GM12878 (cell line): ENCODE data around the gene SNTA1. TPM values are rescaled to one million over a fixed set of nuclear protein-coding genes. Genes with fewer than 3 reads are reported as not detected.

ENCODE experiments used
- ATAC-seq: fragments of 200-7000 bp; cut with Tn5 transposase; 3 replicates; pipeline ENCODE4 v1.9.1; 2020; ENCODE audit warnings: mild to moderate bottlenecking, moderate library complexity
- BruUV-seq: library from RNA; stranded (reverse); fragments of 400-500 nt; replicated peaks from 2 replicates; lab custom pipeline; 2021; lab: Mats Ljungman, UMichigan
- CTCF ChIA-PET: fragments of 300-600 bp; sonication (Branson Sonifier 250); formaldehyde crosslinking; extraction: SDS; loops from one replicate; lab custom pipeline; 2021; ENCODE audit warnings: inconsistent platforms; lab: Yijun Ruan, JAX
- POLR2A ChIA-PET: fragments of 350-600 bp; formaldehyde crosslinking; extraction: SDS; loops from one replicate; lab custom pipeline; 2021; ENCODE audit warnings: inconsistent platforms; lab: Charles Lee
- RAD21 ChIA-PET: fragments of 300-600 bp; sonication (Branson Sonifier 250); formaldehyde crosslinking; loops from one replicate; lab custom pipeline; 2023; ENCODE audit warnings: antibody characterized with exemption; ENCODE audit not compliant: unreplicated experiment; lab: Charles Lee
- SMC1A ChIA-PET: fragments of 300-600 bp; sonication (Branson Sonifier 250); formaldehyde crosslinking; loops from one replicate; lab custom pipeline; 2023; ENCODE audit not compliant: unreplicated experiment, uncharacterized antibody; lab: Charles Lee
- DNase-seq: peaks from one replicate; pipeline ENCODE4 v3.0.0-alpha.2; 2011; ENCODE audit warnings: low read depth, low spot score
- FAIRE-seq: peaks from 3 replicates; lab custom pipeline; 2011; peaks lifted over from hg19 to GRCh38; lab: Jason Lieb, UNC
- H2AFZ ChIP-seq: 2 replicates; pipeline ENCODE4 v1.6.0; 2011; ENCODE audit warnings: low read depth, low read length, control low read depth; ENCODE audit not compliant: control insufficient read depth
- H3K27ac ChIP-seq: 2 replicates; pipeline ENCODE4 v1.5.1; 2011; ENCODE audit warnings: control low read depth; ENCODE audit not compliant: control insufficient read depth, insufficient read depth
- H3K27me3 ChIP-seq, 2 experiments: replicated peaks in 1 of 2; 2 replicates each; pipeline versions ENCODE4 v1.6.0 to v1.6.1; 2011; ENCODE audit warnings: low read length in 1 of 2; ENCODE audit not compliant: control insufficient read depth in 2 of 2, insufficient read depth in 2 of 2
- H3K36me3 ChIP-seq, 2 experiments: 2 replicates each; pipeline ENCODE4 v1.5.1; 2011; ENCODE audit warnings: low read length in 1 of 2; ENCODE audit not compliant: control insufficient read depth in 2 of 2, insufficient read depth in 2 of 2
- H3K4me1 ChIP-seq: 2 replicates; pipeline ENCODE4 v1.6.1; 2011; ENCODE audit warnings: mild to moderate bottlenecking, low read length, moderate library complexity, mixed read lengths; ENCODE audit not compliant: control insufficient read depth, insufficient read depth
- H3K4me2 ChIP-seq: 2 replicates; pipeline ENCODE4 v1.6.0; 2011; ENCODE audit warnings: control low read depth; ENCODE audit not compliant: control insufficient read depth, insufficient read depth
- H3K4me3 ChIP-seq: fragments of 200-600 bp; sonication (generic); 2 replicates; pipeline ENCODE4 v1.5.1; 2016
- H3K79me2 ChIP-seq: 2 replicates; pipeline ENCODE4 v1.6.0; 2011; ENCODE audit warnings: low read length; ENCODE audit not compliant: control insufficient read depth, insufficient read depth
- H3K9ac ChIP-seq: 2 replicates; pipeline ENCODE4 v1.8.0; 2011; ENCODE audit warnings: low read length, control low read depth, mixed read lengths; ENCODE audit not compliant: control insufficient read depth, insufficient read depth
- H3K9me3 ChIP-seq: replicated peaks from 3 replicates; pipeline ENCODE4 v1.5.1; 2011; ENCODE audit warnings: mild to moderate bottlenecking, low read length; ENCODE audit not compliant: control insufficient read depth, insufficient read depth
- H4K20me1 ChIP-seq: 2 replicates; pipeline ENCODE4 v1.6.0; 2011; ENCODE audit not compliant: control insufficient read depth, insufficient read depth
- FOXM1 ChIP-seq: IDR thresholded peaks from 2 replicates; pipeline ENCODE4 v1.6.1; 2012; ENCODE audit warnings: low read depth, mild to moderate bottlenecking, inconsistent platforms, low read length, moderate library complexity
- IRF4 ChIP-seq: IDR thresholded peaks from 2 replicates; pipeline ENCODE4 v1.6.1; 2011; ENCODE audit warnings: low read depth, low read length
- NR2C2 ChIP-seq: IDR thresholded peaks from 2 replicates; pipeline ENCODE4 v1.6.1; 2011; ENCODE audit warnings: borderline replicate concordance, low read depth; ENCODE audit not compliant: control insufficient read depth, insufficient read length
- PAX8 ChIP-seq: fragments of 450-650 bp; IDR thresholded peaks from 2 replicates; pipeline ENCODE4 v1.6.1; 2017; ENCODE audit warnings: mild to moderate bottlenecking, moderate library complexity
- SKIL ChIP-seq: fragments of 450-650 bp; IDR thresholded peaks from 2 replicates; pipeline ENCODE4 v1.6.1; 2017; ENCODE audit warnings: mild to moderate bottlenecking, low read depth, inconsistent platforms; ENCODE audit not compliant: poor library complexity, severe bottlenecking
- SPI1 ChIP-seq: IDR thresholded peaks from 2 replicates; pipeline ENCODE4 v1.6.1; 2011; ENCODE audit warnings: low read depth, mild to moderate bottlenecking, low read length, moderate library complexity, borderline replicate concordance; ENCODE audit not compliant: insufficient read depth
- YY1 ChIP-seq: IDR thresholded peaks from 2 replicates; pipeline ENCODE4 v1.6.1; 2011; ENCODE audit warnings: low read depth, mild to moderate bottlenecking, low read length
- ZBTB40 ChIP-seq: fragments of 450-650 bp; IDR thresholded peaks from 2 replicates; pipeline ENCODE4 v1.6.1; 2016; ENCODE audit warnings: mild to moderate bottlenecking, moderate library complexity, borderline replicate concordance
- ZNF274 ChIP-seq: IDR thresholded peaks from one replicate; pipeline ENCODE4 v1.8.0; 2011; ENCODE audit not compliant: insufficient read length, insufficient read depth
- WGBS: methylation state at CpG from one replicate; pipeline ENCODE4 v1.1.6; 2016; ENCODE audit warnings: low lambda C conversion rate; ENCODE audit not compliant: insufficient replicate concordance, insufficient coverage; ENCODE audit errors: missing lambda C conversion rate; 5-methylcytosine and 5-hydroxymethylcytosine counted together
- in situ Hi-C: fragments of 300-500 bp; cut with MboI; formaldehyde crosslinking; loops from 9 replicates; pipeline ENCODE4 v1.14.3; 2018; ENCODE audit warnings: mixed read lengths
- intact Hi-C: fragments of 100-400 bp; cut with micrococcal nuclease; formaldehyde crosslinking; loops from one replicate; pipeline ENCODE4 v1.14.2; 2022; ENCODE audit not compliant: unreplicated experiment
- polyA plus RNA-seq, 11 experiments: library from polyadenylated mRNA; depleted of rRNA in 4 of 11; unstranded in 6 of 11; stranded (reverse) in 5 of 11; fragments of >200 nt; fragmentation: Nextera tagmentation in 4 of 11; fragmentation: Illumina TruSeq in 1 of 11; extraction: Ambion mirVana in 4 of 11; extraction: Trizol in 1 of 11; gene quantifications; 1 replicate in 1 of 11; 2 replicates in 10 of 11; pipeline versions ENCODE4 v1.2.1 to v1.2.3, GENCODE V29; 2011 to 2016; ENCODE audit warnings: inconsistent platforms in 2 of 11, missing spikeins in 2 of 11, low read depth in 1 of 11
- total RNA-seq, 4 experiments: library from RNA; depleted of rRNA in 3 of 4; stranded (reverse); fragments of >200 nt in 3 of 4; fragmentation: Illumina TruSeq in 1 of 4; extraction: Trizol in 1 of 4; gene quantifications; 2 replicates each; pipeline versions ENCODE4 v1.2.1 to v1.2.3, GENCODE V29; 2013 to 2021

Gene SNTA1
- total and polyA plus RNA-seq, 10 of the 15 experiments (the other 5 are each of a cell fraction or from before 2014, with no cell fraction given): 0.26 to 5.1 (median 1.8) TPM

GRCh38 chr20:33408716-33409654, 34.6 kb downstream of the SNTA1 start:
- H2AFZ ChIP-seq: no peak overlapping the region
- TF ChIP-seq SPI1: peak; percentile 14; the same call in 1 of the 2 replicates
- TF ChIP-seq NR2C2: no peak
- CTCF ChIA-PET: no interaction called here
- no TSS peak for BruUV-seq
- no peaks in the 10 kb centered on the region for H3K27me3 ChIP-seq
- H3K4me1 ChIP-seq: peaks cover 9% of the 10 kb centered on the region
- ATAC-seq: peak; percentile 72
- H4K20me1 ChIP-seq: no peaks in the 10 kb centered on the region
- RAD21 ChIA-PET: no interaction called here
- H3K4me2 ChIP-seq: peak overlapping the region; percentile 22; the same call in 1 of the 2 replicates
- H3K9ac ChIP-seq: no peak overlapping the region
- SMC1A ChIA-PET: interaction anchor here (0.6 kb wide), 1 partner anchor 120 kb away, joined by 3 read pairs; no protein-coding TSS in a partner anchor
- no peak overlapping the region for H3K27ac ChIP-seq
- intact Hi-C loops: no loop called here
- no peaks in the 10 kb centered on the region for H3K79me2 ChIP-seq
- in situ Hi-C loops: no loop called here
- DNase-seq: peak; percentile 47
- H3K9me3 ChIP-seq: no peaks in the 10 kb centered on the region; the same call in 2 of the 3 replicates
- H3K4me3 ChIP-seq: no peak overlapping the region
- POLR2A ChIA-PET: no interaction called here
- 20% methylated on average over 18 of the region's 18 CpGs for WGBS
- no peak for FAIRE-seq
- no peaks in the 10 kb centered on the region; a peak in 1 of 4 replicates for H3K36me3 ChIP-seq

GRCh38 chr20:33408313-33408712, 35.2 kb downstream of the SNTA1 start:
- Histone ChIP-seq H3K4me3 (no peak overlapping the region), H3K4me1 (peaks cover 9% of the 10 kb centered on the region), H3K27me3 (no peaks in the 10 kb centered on the region), H3K36me3 (no peaks in the 10 kb centered on the region; a peak in 1 of 4 replicates), H3K27ac (no peak overlapping the region), H3K9me3 (no peaks in the 10 kb centered on the region; the same call in 2 of the 3 replicates), H4K20me1 (no peaks in the 10 kb centered on the region), H3K4me2 (no peak overlapping the region), H3K79me2 (no peaks in the 10 kb centered on the region), H3K9ac (no peak overlapping the region), H2AFZ (no peak overlapping the region)
- SMC1A ChIA-PET: interaction anchor here (0.6 kb wide), 1 partner anchor 121 kb away, joined by 3 read pairs; no protein-coding TSS in a partner anchor
- ATAC-seq (no peak), DNase-seq (no peak), FAIRE-seq (no peak)
- POLR2A ChIA-PET: no interaction called here
- RAD21 ChIA-PET: no interaction called here
- 48% methylated on average over 12 of the region's 12 CpGs for WGBS
- CTCF ChIA-PET: no interaction called here
- BruUV-seq: no TSS peak
- in situ Hi-C loops (no loop called here), intact Hi-C loops (no loop called here)
- TF ChIP-seq YY1 (no peak), SKIL (no peak), PAX8 (no peak), IRF4 (no peak), ZNF274 (no peak), ZBTB40 (no peak), FOXM1 (no peak)
